ENCODE measurements around the gene ERVW-1. TPM values are rescaled to one million over a fixed set of nuclear protein-coding genes. Genes with fewer than 3 reads are reported as not detected.

Gene ERVW-1
- total RNA-seq, 1 experiment from 2014 or later = not detected

DNA sequence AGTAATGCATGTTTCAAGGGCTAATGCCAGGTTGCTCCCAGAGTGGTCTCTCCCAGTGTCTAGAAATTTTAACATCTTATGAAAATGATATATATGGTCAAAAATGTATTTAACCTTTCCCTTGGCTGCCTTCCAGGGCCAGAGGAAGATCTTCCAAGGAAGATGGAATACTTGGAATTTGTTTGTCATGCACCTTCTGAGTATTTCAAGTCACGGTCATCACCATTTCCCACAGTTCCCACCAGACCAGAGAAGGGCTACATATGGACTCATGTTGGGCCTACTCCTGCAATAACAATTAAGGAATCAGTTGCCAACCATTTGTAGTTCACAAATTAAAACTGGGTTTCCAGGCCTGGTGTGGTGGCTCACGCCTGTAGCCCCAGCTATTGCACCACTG, 21.5 kb downstream of the ERVW-1 start:
- H3K36me3 ChIP-seq (ENCODE audit: control insufficient read depth, insufficient read depth, low read length) = peaks cover 32% of the 10 kb centered on the region
- intact Hi-C loops (cut with micrococcal nuclease; ENCODE audit: unreplicated experiment) = no loop called here

DNA sequence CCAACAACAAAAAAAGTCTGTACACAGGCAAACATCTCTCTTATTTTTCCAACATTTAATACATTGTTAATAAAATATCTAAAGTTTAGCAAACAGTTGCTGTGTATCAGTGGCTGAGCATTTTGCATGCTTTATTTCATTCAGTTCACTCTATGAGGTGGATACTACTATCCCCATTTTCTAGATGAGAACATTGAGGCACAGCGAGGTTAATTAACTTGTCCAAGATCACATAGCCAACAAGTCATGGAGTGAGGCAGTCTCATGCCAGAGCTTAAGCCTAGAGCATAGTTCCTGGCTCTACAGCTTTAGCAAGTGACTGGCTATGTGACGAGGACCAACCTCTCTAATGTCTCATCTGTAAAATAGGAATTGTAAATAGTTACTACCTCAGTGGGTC, 26.1 kb downstream of the ERVW-1 start:
- BruUV-seq (replicated peaks) = no TSS peak
- H3K27ac ChIP-seq (ENCODE audit: low read length) = no peak overlapping the region
- in situ Hi-C loops (cut with HindIII; ENCODE audit: low pct_unique_long_range_greater_than_20kb, low sequenced_read_pairs) (no loop called here), intact Hi-C loops (cut with micrococcal nuclease; ENCODE audit: unreplicated experiment) (no loop called here)
- POLR2A ChIA-PET = no interaction called here
- DNase-seq (ENCODE audit: low read depth, low spot score) (no peak), ATAC-seq (no peak)
- TF ChIP-seq SIN3A (IDR thresholded peaks at IDR 0.05; ENCODE audit: borderline replicate concordance, insufficient read depth, low read depth, low read length) = no peak
- TF ChIP-seq, protein P1, sequence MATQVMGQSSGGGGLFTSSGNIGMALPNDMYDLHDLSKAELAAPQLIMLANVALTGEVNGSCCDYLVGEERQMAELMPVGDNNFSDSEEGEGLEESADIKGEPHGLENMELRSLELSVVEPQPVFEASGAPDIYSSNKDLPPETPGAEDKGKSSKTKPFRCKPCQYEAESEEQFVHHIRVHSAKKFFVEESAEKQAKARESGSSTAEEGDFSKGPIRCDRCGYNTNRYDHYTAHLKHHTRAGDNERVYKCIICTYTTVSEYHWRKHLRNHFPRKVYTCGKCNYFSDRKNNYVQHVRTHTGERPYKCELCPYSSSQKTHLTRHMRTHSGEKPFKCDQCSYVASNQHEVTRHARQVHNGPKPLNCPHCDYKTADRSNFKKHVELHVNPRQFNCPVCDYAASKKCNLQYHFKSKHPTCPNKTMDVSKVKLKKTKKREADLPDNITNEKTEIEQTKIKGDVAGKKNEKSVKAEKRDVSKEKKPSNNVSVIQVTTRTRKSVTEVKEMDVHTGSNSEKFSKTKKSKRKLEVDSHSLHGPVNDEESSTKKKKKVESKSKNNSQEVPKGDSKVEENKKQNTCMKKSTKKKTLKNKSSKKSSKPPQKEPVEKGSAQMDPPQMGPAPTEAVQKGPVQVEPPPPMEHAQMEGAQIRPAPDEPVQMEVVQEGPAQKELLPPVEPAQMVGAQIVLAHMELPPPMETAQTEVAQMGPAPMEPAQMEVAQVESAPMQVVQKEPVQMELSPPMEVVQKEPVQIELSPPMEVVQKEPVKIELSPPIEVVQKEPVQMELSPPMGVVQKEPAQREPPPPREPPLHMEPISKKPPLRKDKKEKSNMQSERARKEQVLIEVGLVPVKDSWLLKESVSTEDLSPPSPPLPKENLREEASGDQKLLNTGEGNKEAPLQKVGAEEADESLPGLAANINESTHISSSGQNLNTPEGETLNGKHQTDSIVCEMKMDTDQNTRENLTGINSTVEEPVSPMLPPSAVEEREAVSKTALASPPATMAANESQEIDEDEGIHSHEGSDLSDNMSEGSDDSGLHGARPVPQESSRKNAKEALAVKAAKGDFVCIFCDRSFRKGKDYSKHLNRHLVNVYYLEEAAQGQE (IDR thresholded peaks at IDR 0.05; ENCODE audit: insufficient read depth in 1 of 2, low read depth in 2 of 2, low read length in 1 of 2) = no peak
- TF ChIP-seq TCF7L2 (IDR thresholded peaks at IDR 0.05; ENCODE audit: low read depth, low read length) = no peak
- TF ChIP-seq, protein P2, sequence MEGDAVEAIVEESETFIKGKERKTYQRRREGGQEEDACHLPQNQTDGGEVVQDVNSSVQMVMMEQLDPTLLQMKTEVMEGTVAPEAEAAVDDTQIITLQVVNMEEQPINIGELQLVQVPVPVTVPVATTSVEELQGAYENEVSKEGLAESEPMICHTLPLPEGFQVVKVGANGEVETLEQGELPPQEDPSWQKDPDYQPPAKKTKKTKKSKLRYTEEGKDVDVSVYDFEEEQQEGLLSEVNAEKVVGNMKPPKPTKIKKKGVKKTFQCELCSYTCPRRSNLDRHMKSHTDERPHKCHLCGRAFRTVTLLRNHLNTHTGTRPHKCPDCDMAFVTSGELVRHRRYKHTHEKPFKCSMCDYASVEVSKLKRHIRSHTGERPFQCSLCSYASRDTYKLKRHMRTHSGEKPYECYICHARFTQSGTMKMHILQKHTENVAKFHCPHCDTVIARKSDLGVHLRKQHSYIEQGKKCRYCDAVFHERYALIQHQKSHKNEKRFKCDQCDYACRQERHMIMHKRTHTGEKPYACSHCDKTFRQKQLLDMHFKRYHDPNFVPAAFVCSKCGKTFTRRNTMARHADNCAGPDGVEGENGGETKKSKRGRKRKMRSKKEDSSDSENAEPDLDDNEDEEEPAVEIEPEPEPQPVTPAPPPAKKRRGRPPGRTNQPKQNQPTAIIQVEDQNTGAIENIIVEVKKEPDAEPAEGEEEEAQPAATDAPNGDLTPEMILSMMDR (IDR thresholded peaks at IDR 0.05) = no peak
- TF ChIP-seq POLR2AphosphoS5 (IDR thresholded peaks at IDR 0.05; ENCODE audit: low read depth, low read length) = no peak
- peaks cover 46% of the 10 kb centered on the region for H3K36me3 ChIP-seq (ENCODE audit: control insufficient read depth, insufficient read depth, low read length)
- CTCF ChIA-PET = no interaction called here
- no peaks in the 10 kb centered on the region for H3K27me3 ChIP-seq (ENCODE audit: control insufficient read depth, insufficient read depth, low read length)
- peaks cover 7% of the 10 kb centered on the region for H3K4me1 ChIP-seq (ENCODE audit: control insufficient read depth, insufficient read depth, low read length)
- H3K4me3 ChIP-seq (ENCODE audit: low read depth in 2 of 2, low read length in 2 of 2) = no peak overlapping the region
- H3K9me3 ChIP-seq (ENCODE audit: control insufficient read depth, insufficient read depth, low read depth, low read length) = no peaks in the 10 kb centered on the region

More for the DNA sequence above, 21.5 kb downstream of the ERVW-1 start:
- no peak for DNase-seq (ENCODE audit: low read depth, low spot score)
- no peak overlapping the region for H3K27ac ChIP-seq (ENCODE audit: low read length)
- no peak for ATAC-seq
- H3K4me1 ChIP-seq (ENCODE audit: control insufficient read depth, insufficient read depth, low read length) = no peaks in the 10 kb centered on the region; the same call in 1 of the 2 replicates
- H3K27me3 ChIP-seq (ENCODE audit: control insufficient read depth, insufficient read depth, low read length) = no peaks in the 10 kb centered on the region
- no peak for TF ChIP-seq SIN3A (IDR thresholded peaks at IDR 0.05; ENCODE audit: borderline replicate concordance, insufficient read depth, low read depth, low read length)
- TF ChIP-seq, protein P2 (IDR thresholded peaks at IDR 0.05) = no peak
- TF ChIP-seq, protein P1 (IDR thresholded peaks at IDR 0.05; ENCODE audit: insufficient read depth in 1 of 2, low read depth in 2 of 2, low read length in 1 of 2) = no peak
- TF ChIP-seq TCF7L2 (IDR thresholded peaks at IDR 0.05; ENCODE audit: low read depth, low read length) = no peak
- no peak for TF ChIP-seq POLR2AphosphoS5 (IDR thresholded peaks at IDR 0.05; ENCODE audit: low read depth, low read length)
- no peak overlapping the region for H3K4me3 ChIP-seq (ENCODE audit: low read depth in 2 of 2, low read length in 2 of 2)
- no peaks in the 10 kb centered on the region for H3K9me3 ChIP-seq (ENCODE audit: control insufficient read depth, insufficient read depth, low read depth, low read length)
- POLR2A ChIA-PET = interaction anchor here (0.5 kb wide), 1 partner anchor 108 kb away, joined by 7 read pairs; no protein-coding TSS in a partner anchor
- in situ Hi-C loops (cut with HindIII; ENCODE audit: low pct_unique_long_range_greater_than_20kb, low sequenced_read_pairs) = no loop called here
- BruUV-seq (replicated peaks) = no TSS peak
- CTCF ChIA-PET = no interaction called here

Data from Panc1 (cell line).